ENCODE data around the gene HIVEP2.

Gene HIVEP2

DNA sequence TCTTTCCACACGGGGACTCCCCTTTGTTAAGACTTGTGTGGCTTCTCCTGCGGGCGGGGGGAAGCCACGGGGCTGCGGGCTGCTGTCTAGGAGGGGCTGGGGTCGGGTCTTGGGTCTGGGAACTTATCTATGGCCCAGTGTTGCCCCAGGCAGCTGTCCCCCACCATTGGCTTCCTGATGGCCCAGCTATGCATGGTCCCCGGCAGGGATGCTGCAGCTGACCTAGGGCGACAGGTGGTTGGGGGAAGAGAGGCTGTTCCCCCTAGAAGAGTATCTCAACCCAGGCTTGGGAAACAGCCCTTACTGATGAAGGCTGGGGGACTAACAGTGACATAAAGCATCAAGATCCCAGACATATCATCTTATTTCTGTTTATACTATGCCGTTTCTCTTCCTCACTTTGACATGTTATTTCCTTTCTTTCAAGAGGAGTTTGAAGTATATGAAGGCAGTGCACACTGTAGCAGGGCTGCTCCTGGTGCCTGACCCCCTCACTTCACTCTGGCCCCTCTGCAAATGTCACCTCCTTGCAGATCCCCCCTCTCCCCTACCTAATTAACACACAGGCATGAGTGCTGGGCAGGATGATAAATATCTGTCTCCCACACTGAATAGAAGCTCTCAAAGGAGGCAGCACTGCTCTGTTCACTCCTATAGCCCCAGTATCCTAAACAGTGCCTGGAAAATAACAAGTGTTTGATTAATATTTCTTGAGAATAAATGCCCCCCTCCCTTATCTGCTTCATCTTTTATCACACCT, 87.0 kb downstream of the HIVEP2 start:
- peak; percentile 30 for DNase-seq

DNA sequence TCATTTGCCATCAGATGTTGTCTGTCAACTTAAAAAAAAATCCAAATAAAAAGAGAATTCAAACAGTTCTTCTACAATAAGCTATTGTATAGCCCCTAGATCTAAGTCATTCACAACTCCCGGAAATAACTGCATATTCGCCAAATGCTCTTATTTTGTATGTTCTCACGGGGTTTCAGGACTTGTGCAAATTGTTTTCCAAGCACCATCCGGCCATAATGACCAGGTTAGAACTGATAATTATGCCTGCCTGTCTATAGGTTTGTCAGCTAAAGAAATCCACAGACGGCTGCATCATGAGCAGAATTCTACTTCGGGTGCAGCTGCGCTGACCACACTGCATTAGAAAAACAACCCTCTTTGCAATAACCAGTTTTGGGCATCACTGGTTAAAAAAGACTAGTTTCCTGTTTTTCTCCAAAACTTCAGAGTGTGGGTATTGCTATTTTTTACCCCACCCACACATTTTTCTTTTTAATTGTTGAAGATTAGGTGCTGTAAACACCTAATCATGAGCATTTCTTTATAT, 87.7 kb downstream of the HIVEP2 start:
- no peak for DNase-seq

GRCh38 chr6:142856624-142857232, 88.2 kb downstream of the HIVEP2 start:
- DNase-seq = no peak

DNA sequence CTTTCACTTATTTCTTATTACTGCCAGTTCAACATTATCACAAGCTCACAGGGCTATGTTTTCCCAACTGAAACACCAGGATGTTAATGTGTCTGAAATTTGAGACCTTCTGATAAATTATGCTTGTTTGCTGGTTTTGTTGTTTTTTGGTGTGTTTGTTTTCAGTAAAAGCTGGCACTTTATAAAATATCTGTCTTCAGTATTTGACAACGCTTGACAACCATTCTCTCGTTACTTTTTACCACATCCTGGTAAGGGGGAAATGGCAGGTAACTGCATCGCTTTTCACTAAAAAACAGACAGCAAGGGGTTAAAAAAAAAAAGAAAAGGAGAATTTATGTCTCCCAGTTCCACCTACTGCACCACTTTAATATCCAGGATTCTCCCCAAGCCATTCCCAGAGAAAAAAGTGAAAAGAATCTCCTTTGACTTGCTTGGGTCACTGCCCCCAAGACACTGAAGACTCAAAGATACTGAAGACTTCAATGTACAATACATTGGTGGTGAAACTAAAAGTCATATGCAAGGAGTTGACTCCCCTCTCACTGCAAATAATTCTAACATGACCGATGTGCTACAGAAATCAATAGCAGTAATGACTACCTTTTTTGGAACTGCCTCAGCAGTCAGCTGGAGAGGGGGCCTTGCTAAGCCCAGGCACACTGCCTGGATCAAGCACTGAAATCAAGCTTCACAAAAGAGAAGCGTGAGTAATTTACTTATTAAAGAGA, 88.9 kb downstream of the HIVEP2 start:
- no peak for DNase-seq

DNA sequence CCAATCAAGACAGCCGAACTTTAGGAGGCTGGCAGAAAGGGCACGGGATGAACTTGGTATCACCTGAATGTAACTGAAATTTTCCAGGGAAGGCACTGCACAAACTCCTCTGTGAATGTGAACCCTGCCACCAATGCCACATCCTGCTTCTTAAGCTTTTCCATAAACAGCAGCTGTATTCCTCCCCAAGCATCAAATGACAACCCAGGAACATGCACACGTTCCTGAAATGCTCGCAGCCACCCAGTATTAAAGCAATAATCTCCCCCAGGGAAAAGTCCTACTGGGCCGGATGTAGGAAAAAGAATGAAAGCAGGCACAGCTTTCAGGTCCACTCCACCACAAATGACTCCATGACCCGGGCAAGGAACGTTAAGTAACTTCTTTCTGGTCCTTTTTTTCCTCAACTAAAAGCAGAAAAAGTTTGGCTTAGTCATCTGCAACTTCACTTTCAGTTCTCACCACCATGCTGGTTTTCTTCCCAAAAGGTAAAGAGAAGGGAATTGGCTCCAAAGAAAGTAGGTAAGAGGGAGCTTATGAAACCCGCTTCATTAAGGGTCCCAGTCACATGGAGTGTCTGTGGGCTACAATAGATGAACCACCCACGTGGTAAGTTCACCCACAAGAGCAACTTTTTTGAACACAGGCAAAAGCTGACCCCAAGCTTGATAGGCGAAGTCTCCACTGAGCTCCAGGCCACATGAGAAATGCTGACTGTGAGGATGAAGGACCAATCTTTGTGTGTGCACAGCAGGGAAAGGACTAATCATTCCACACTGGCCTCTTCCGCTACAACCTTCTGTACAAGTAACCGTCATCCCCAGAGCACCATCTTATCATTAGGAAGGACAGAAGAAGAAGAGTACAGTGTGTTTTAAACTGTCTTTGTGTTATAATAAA, 90.1 kb downstream of the HIVEP2 start:
- no peak for DNase-seq

GRCh38 chr6:142853244-142854180, 91.5 kb downstream of the HIVEP2 start:
- no peak for DNase-seq

DNA sequence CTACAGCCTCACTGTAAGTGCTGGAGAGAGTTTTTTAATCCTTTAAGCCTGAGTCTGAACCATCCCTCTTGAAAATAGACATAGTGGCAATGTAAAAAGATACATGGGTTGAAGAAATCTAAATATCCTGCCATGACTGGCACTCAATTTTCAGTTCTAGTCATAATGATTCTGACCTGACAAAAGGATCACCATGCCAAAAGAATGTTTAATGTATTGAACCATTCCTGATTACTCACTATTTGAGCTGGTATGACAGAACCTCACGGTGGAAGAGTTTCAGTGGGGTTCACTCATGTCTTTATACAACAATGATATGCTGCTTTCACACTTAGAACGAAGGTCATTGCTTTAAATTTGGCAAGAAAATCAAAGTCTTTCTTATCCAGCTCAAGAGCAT, 93.4 kb downstream of the HIVEP2 start:
- no peak for DNase-seq

DNA sequence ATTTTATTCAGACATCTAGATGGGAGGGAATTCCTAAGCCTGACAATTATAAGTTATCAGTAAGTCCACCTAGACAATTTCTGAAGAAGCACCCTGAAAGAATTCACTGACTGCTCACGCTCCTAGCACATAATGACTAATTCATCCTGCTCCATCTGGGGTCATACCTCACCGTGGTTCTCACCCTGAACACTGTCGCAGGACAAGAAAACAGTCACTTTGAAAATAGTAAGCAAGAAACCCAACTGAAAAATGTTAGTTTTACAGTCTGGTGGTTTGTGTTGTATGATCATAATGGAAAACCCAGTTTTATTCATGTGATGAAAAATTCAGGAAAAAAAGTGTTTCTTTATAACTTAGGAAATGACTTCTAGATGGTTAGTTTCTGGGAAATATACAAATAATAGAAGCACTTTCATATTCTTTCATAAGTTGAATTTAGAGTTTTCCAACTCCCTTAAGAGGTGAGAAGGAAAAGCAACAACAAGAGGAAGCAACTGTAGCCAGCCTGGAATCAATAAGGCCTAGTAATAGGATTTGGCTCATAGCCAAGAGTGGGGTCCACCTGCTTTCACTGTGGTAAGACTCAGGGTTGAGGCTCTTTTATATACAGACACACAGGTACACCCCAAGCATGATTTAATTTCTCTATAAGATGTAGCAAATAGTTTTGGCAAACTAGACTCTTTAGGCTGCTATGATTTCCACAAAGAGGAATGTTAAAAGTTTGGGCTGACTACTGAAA, 94.1 kb downstream of the HIVEP2 start:
- no peak for DNase-seq

DNA sequence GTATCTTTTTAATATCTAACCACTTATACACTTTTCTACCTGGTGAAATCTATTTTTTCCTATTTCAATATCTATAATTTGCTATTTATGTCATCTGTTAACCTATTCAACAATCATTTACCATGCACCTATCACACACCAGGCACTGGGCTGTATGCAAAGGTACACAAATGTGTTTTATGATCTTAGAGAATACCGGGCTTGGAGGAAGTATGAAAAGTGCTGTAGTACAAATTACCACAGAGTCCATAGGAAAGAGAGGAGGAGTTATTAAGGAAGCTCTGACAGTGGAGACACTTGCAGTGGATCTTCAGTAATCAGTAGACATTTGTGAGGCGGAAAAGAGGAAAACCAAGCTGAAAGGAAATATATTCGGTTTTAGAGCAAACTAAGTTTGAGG, 96.0 kb downstream of the HIVEP2 start:
- no peak for DNase-seq

- DNase-seq = no peak
These were observed 96.8 kb downstream of the HIVEP2 start for GRCh38 chr6:142848156-142848555.

DNA sequence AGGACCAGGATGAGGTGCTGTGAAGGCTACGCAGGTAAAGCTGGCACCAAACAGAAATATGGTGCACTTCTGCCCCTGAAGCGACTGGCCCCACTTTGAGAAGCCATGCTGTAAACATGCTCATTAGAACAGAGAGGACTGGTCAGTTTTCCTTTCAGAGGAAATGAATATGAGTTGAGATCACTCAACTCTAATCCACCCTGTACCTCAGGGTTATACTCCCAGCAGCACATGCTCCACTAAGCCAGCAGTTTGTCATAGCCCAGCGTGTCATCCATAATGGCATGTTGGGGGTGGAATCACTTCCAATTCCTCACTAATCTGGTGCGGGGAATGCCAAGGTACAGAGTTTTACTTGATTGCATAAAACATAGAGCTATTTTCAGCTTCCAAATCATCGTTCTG, 98.1 kb downstream of the HIVEP2 start:
- DNase-seq = no peak

DNA sequence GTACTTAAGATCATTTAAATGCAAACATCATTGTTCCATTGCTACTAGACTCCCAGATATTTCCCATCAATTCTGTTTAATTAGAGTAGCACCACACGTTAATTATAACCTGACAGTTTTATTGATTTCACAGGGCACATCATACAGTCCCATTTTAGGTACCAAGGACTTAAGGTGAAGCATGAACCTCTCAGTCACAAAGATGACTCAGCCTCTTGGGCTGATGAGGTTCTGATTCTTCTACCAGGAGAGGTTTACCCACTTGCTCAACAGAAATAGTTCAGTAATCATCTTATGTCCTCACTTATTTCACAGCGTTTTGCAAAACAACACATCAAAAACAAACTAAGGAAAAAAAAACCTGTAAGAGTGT, 98.5 kb downstream of the HIVEP2 start:
- no peak for DNase-seq

DNA sequence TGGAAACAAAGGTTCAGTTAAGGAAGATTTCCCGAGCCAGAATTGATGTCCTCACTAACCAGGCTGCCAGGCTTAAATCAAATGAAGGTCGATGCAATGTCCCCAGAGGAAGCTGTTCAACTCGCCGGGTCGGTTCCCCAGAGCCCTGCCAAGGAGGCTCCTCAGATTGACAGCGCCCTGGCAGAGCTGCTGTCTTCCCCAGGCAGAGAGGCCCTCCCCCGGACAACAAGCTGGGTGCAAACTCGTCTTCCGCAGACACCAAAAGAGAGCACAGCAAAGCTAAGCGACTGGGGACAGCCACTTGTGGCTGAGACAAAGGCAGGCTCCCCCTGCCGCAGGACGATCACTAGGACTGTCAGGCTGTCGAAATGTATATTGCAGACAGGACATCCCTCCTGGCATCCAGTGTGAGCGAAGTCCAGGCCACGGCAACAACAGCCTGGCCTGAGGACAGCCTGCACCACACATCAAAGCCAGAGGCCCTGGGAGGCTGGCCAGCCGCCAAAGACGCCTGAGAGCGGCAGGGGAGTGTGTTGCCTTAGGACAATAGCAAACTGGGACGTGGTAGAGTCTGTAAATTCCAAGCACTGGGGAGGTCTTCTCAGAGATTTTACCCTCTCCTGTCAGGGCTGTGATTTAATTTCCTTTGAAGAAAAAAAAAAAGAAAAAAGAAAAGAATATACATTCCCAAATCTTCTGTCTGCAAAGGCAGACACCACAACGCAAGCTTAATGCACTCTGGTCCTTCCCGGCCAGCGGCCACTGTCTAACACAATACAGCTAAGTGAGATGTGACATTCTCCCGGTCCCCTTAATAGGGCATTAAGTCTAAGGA, 99.1 kb downstream of the HIVEP2 start:
- DNase-seq = peak; percentile 42

DNA sequence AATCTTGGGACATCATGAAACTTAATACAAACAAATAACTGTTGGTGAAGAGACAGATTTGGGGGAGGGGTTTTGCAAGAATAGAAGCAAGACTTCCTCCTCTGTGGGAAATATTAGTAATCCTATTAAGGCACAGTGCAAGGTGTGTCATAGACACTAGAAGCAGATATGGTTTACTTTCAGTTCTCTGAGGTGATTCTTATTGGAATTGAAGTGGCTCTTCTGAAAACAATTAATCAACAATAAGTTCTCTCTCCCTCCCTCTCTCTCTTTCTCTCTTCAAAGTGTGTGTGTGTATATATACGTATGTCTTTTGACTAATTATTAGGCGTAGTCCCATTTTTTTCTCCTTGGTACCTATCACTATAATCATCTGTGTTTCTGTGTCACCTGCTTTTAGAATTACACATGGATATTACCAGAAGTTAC, 99.8 kb downstream of the HIVEP2 start:
- DNase-seq = no peak

GRCh38 chr6:142844065-142844755, 100.8 kb downstream of the HIVEP2 start:
- DNase-seq = no peak

DNA sequence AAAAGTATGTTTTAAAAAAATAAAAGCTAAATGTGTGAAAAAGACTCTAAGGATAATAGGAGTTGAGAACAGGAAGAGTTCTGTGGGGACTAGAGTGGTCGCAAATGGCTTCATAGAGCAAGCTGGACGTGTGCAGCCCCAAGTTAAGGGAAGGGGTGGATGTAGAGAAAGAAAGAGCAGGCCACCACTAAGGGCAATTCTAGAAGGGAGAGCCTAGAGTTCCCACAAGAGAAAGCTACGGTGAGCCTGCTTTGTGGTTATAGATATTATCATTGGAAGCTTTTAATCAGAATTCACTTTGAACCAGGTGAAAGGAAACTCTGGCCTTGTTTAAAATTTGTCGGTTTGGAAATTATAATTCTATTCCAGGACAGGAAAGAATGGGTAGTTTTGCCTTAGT, 101.6 kb downstream of the HIVEP2 start:
- DNase-seq = no peak

- no peak for DNase-seq
These were observed 102.3 kb downstream of the HIVEP2 start for GRCh38 chr6:142842418-142843261.

- no peak for DNase-seq
These were observed 103.1 kb downstream of the HIVEP2 start for GRCh38 chr6:142841915-142842314.
